K562 (cell line): ENCODE results near the gene SPSB1. TPM values are rescaled to one million over a fixed set of nuclear protein-coding genes. Genes with fewer than 3 reads are reported as not detected.
A peak's percentile ranks its signal among the peaks of the same experiment; 100 is the strongest.

Experiments
- ATAC-seq: fragments of 200-7000 bp; cut with Tn5 transposase; 3 replicates; pipeline ENCODE4 v1.9.1; 2020; ENCODE audit warnings: moderate library complexity
- BruUV-seq: library from RNA; stranded (reverse); fragments of 400-500 nt; replicated peaks from 2 replicates; lab custom pipeline; 2021; lab: Mats Ljungman, UMichigan
- CTCF ChIA-PET: fragments of 300-600 bp; formaldehyde crosslinking; extraction: SDS; loops from one replicate; lab custom pipeline; 2021; ENCODE audit warnings: low intra/inter-chr PET ratio; lab: Yijun Ruan, JAX
- POLR2A ChIA-PET: fragments of 300-600, 350-650 bp; sonication (Branson Sonifier 250); formaldehyde crosslinking; extraction: SDS; loops from one replicate; lab custom pipeline; 2021; ENCODE audit warnings: antibody characterized with exemption, inconsistent platforms; lab: Yijun Ruan, JAX
- DNase-seq, 4 experiments: peaks; one replicate each; pipeline versions ENCODE4 v3.0.0 to v3.0.0-alpha.2; 2011 to 2018; ENCODE audit warnings: low spot score in 3 of 4, mixed read lengths in 3 of 4; ENCODE audit errors: extremely low read depth in 1 of 4
- FAIRE-seq: peaks from 2 replicates; lab custom pipeline; 2011; peaks lifted over from hg19 to GRCh38; lab: Jason Lieb, UNC
- H2AFZ ChIP-seq: 2 replicates; pipeline ENCODE4 v1.6.0; 2011; ENCODE audit warnings: low read depth, low read length, control low read depth, inconsistent platforms
- H3K27ac ChIP-seq: fragments of 200-600 bp; 3 replicates; pipeline ENCODE4 v1.8.0; 2011; ENCODE audit warnings: low read depth, mild to moderate bottlenecking, control low read depth, inconsistent platforms, low read length, moderate library complexity, mixed read lengths; ENCODE audit errors: extremely low read depth
- H3K27me3 ChIP-seq, 2 experiments: fragments of 300-600 bp in 1 of 2; 2 replicates in 1 of 2; 3 replicates in 1 of 2; pipeline versions ENCODE4 v1.6.0 to v1.8.0; 2011; ENCODE audit warnings: inconsistent platforms in 2 of 2, low read length in 2 of 2, mild to moderate bottlenecking in 1 of 2, mixed read lengths in 1 of 2, moderate library complexity in 1 of 2; ENCODE audit not compliant: control insufficient read depth in 2 of 2, insufficient read depth in 2 of 2
- H3K36me3 ChIP-seq: fragments of 300-600 bp; 3 replicates; pipeline ENCODE4 v1.8.0; 2011; ENCODE audit warnings: mild to moderate bottlenecking, low read length, inconsistent platforms; ENCODE audit not compliant: control insufficient read depth, insufficient read depth
- H3K4me1 ChIP-seq, 2 experiments: fragments of 200-600 bp in 1 of 2; replicated peaks in 1 of 2; 2 replicates in 1 of 2; 3 replicates in 1 of 2; pipeline versions ENCODE4 v1.5.1 to v1.8.0; 2011; ENCODE audit warnings: inconsistent platforms in 2 of 2, low read length in 2 of 2, mild to moderate bottlenecking in 1 of 2, mixed read lengths in 1 of 2, moderate library complexity in 1 of 2; ENCODE audit not compliant: control insufficient read depth in 2 of 2, insufficient read depth in 2 of 2
- H3K4me2 ChIP-seq: 2 replicates; pipeline ENCODE4 v1.6.1; 2011; ENCODE audit warnings: low read length, control low read depth, inconsistent platforms, mixed read lengths; ENCODE audit not compliant: insufficient read depth
- H3K4me3 ChIP-seq: fragments of 200-600 bp; sonication (generic), shearing (Covaris generic); 2 replicates; pipeline ENCODE4 v1.5.1; 2016; ENCODE audit warnings: control low read depth, inconsistent platforms
- H3K79me2 ChIP-seq: fragments of 200-600 bp; 3 replicates; pipeline ENCODE4 v1.8.0; 2011; ENCODE audit warnings: low read length, inconsistent platforms; ENCODE audit not compliant: control insufficient read depth, insufficient read depth
- H3K9ac ChIP-seq, 2 experiments: 2 replicates each; pipeline versions ENCODE4 v1.6.0 to v1.6.1; 2011; ENCODE audit warnings: low read depth in 2 of 2, low read length in 2 of 2, control low read depth in 1 of 2, inconsistent platforms in 1 of 2, mild to moderate bottlenecking in 1 of 2, mixed read lengths in 1 of 2; ENCODE audit not compliant: insufficient read depth in 1 of 2
- H3K9me1 ChIP-seq: one replicate; pipeline ENCODE4 v1.6.0; 2011; ENCODE audit warnings: inconsistent platforms, mild to moderate bottlenecking, low read length, moderate library complexity; ENCODE audit not compliant: control insufficient read depth, insufficient read depth
- H3K9me3 ChIP-seq: replicated peaks from 2 replicates; pipeline ENCODE4 v1.5.1; 2011; ENCODE audit warnings: low read depth, low read length, inconsistent platforms; ENCODE audit not compliant: control insufficient read depth, insufficient read depth
- H4K20me1 ChIP-seq: replicated peaks from 2 replicates; pipeline ENCODE4 v1.6.1; 2011; ENCODE audit warnings: low read length, inconsistent platforms, mixed read lengths; ENCODE audit not compliant: control insufficient read depth, insufficient read depth
- FOXM1 ChIP-seq, 2 experiments: fragments of 450-650 bp in 1 of 2; sonication (generic) in 1 of 2; formaldehyde crosslinking in 1 of 2; IDR thresholded peaks; 2 replicates each; pipeline versions ENCODE4 v1.6.1 to v1.9.0; 2017 to 2022; ENCODE audit warnings: low read depth in 2 of 2, mild to moderate bottlenecking in 2 of 2, missing genetic modification reagents in 1 of 2, moderate library complexity in 1 of 2
- ZC3H8 ChIP-seq: fragments of 450-650 bp; IDR thresholded peaks from 2 replicates; pipeline ENCODE4 v1.6.1; 2017
- ZNF436 ChIP-seq: fragments of 250-450, 450-650 bp; sonication (Bioruptor Pico); formaldehyde crosslinking; IDR thresholded peaks from 2 replicates; pipeline ENCODE4 v1.7.0; 2020; ENCODE audit warnings: mild to moderate bottlenecking
- WGBS: fragments of 100-300 bp; shearing (Covaris generic); methylation state at CpG from one replicate; pipeline ENCODE4 v1.1.6; 2016; ENCODE audit warnings: low coverage, mixed read lengths; ENCODE audit not compliant: insufficient coverage; ENCODE audit errors: missing lambda C conversion rate; 5-methylcytosine and 5-hydroxymethylcytosine counted together
- in situ Hi-C: fragments of 300-500 bp; cut with MboI; formaldehyde crosslinking; loops from 4 replicates; pipeline ENCODE4 v1.15.0; 2018; ENCODE audit warnings: inconsistent platforms, mixed read lengths
- intact Hi-C: fragments of 100-400 bp; cut with micrococcal nuclease; formaldehyde crosslinking; loops from 2 replicates; pipeline ENCODE4 v1.14.2; 2022
- polyA plus RNA-seq, 8 experiments: library from polyadenylated mRNA; depleted of rRNA in 4 of 8; stranded (reverse) in 5 of 8; unstranded in 3 of 8; fragments of >200 nt; fragmentation: Nextera tagmentation in 2 of 8; fragmentation: Illumina TruSeq in 1 of 8; extraction: Ambion mirVana in 2 of 8; extraction: Trizol in 1 of 8; gene quantifications; 2 replicates each; pipeline versions ENCODE4 v1.2.1 to v1.2.3, GENCODE V29; 2011 to 2014; ENCODE audit warnings: inconsistent platforms in 1 of 8, missing spikeins in 1 of 8
- total RNA-seq, 7 experiments: library from RNA; depleted of rRNA in 6 of 7; stranded (reverse); fragments of >200 nt in 6 of 7; fragmentation: Illumina TruSeq in 2 of 7; extraction: Trizol in 2 of 7; gene quantifications; 2 replicates each; pipeline versions ENCODE4 v1.2.1 to v1.2.3, GENCODE V29; 2011 to 2021; ENCODE audit warnings: low replicate concordance in 1 of 7
- TF ChIP-seq, protein P1 (sequence below): fragments of 250-450 bp; sonication (Bioruptor Pico); IDR thresholded peaks from 2 replicates; pipeline ENCODE4 v1.5.0; 2021
- TF ChIP-seq, protein P2 (sequence below), 2 experiments: fragments of 200-800 bp in 1 of 2; sonication (Bioruptor generic) in 1 of 2; sonication (generic) in 1 of 2; formaldehyde crosslinking in 1 of 2; IDR thresholded peaks in 1 of 2; conservative IDR thresholded peaks in 1 of 2; 2 replicates each; pipeline versions ENCODE4 v1.5.0 to v1.6.1; 2016 to 2020; ENCODE audit warnings: missing compliant biosample characterization in 1 of 2, missing genetic modification characterization in 1 of 2, missing genetic modification reagents in 1 of 2
- TF ChIP-seq, protein P3 (sequence below): fragments of 450-650 bp; IDR thresholded peaks from 2 replicates; pipeline ENCODE4 v1.6.1; 2016; ENCODE audit warnings: low read depth

Gene SPSB1
- total and polyA plus RNA-seq, 9 of the 15 experiments (the other 6 are each of a cell fraction or from before 2014, with no cell fraction given), result 0.06 to 0.35 (median 0.14) TPM; not detected in 6

DNA sequence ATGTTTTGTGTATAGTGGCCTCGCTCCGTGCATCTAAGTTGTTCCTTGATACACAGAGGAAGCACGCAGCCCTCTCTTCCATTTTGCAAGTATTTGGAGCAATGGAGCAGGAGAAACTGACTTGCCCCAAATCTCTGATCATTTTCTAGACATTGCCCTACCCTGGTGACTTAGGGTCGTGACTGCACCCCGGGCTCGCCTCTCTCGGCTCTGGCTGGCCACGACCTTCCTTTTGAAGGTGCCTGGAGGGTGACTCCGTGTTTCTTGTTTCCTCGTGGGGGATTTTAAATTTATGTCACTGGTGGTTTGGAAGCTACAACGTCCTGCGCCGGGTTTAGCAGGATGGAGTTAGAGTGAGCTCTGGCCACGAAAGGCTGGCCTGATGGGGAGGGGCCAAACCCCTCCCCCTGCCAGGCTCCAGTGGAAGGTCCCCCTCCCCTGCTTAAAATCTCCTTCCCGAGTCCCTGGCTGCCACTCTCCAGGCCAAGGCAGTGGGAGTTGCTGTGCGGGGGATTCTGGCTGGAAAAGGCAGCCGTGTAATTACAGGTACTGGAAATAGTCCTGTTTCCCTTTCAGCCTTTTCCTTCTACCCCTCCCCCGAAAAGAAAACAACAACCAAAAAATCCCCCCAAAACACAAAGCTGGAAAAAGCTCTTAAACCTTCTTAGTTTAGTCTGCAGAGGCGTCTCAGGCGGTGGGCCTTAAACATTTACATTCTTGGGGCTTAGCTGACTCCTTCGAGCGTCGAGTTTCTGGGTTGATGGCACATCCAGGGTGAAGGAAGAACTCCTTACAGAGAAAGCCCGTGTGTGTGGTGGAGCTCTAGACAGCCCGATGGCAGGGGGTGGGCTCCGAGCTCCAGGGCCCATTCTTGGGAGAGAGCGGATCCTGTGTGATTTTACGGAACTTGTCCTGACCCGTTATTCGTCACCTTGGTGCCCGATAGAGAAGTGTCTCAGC lies 28.1 kb downstream of the SPSB1 start:
- no peaks in the 10 kb centered on the region for H3K9me1 ChIP-seq
- intact Hi-C loops, result no loop called here
- H3K4me1 ChIP-seq, result peaks cover 0 to 36% of the 10 kb centered on the region in 2 experiments; a peak in 2 of 5 replicates
- H4K20me1 ChIP-seq, result peaks cover 45% of the 10 kb centered on the region
- no peak overlapping the region for H3K4me2 ChIP-seq
- 0 out of 4 replicates have a peak overlapping the region, but pooled peaks of 1 of the 2 experiments have one; percentile 20 for H3K9ac ChIP-seq
- H3K27ac ChIP-seq, result no peak overlapping the region
- no peak for FAIRE-seq
- BruUV-seq, result no TSS peak
- H3K79me2 ChIP-seq, result no peaks in the 10 kb centered on the region
- 6% methylated on average over 31 of the region's 31 CpGs for WGBS
- ChIA-PET POLR2A (interaction anchor here (0.6 to 1.6 kb wide), 5 partner anchors 8 to 97 kb away, joined by 3 to 5 read pairs (median 3); no protein-coding TSS in a partner anchor), CTCF (no interaction called here)
- no peak for ATAC-seq
- H3K36me3 ChIP-seq, result no peaks in the 10 kb centered on the region
- no peaks in the 10 kb centered on the region for H3K9me3 ChIP-seq
- peaks cover 68 to 100% of the 10 kb centered on the region in 2 experiments; a peak in 4 of 5 replicates for H3K27me3 ChIP-seq
- no peak overlapping the region for H2AFZ ChIP-seq
- in situ Hi-C loops, result no loop called here
- no peak overlapping the region for H3K4me3 ChIP-seq
- DNase-seq, result no peak
- TF ChIP-seq, protein P1, sequence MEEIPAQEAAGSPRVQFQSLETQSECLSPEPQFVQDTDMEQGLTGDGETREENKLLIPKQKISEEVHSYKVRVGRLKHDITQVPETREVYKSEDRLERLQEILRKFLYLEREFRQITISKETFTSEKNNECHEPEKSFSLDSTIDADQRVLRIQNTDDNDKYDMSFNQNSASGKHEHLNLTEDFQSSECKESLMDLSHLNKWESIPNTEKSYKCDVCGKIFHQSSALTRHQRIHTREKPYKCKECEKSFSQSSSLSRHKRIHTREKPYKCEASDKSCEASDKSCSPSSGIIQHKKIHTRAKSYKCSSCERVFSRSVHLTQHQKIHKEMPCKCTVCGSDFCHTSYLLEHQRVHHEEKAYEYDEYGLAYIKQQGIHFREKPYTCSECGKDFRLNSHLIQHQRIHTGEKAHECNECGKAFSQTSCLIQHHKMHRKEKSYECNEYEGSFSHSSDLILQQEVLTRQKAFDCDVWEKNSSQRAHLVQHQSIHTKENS (CRISPR knock-in tag), result no peak
- TF ChIP-seq, protein P2, sequence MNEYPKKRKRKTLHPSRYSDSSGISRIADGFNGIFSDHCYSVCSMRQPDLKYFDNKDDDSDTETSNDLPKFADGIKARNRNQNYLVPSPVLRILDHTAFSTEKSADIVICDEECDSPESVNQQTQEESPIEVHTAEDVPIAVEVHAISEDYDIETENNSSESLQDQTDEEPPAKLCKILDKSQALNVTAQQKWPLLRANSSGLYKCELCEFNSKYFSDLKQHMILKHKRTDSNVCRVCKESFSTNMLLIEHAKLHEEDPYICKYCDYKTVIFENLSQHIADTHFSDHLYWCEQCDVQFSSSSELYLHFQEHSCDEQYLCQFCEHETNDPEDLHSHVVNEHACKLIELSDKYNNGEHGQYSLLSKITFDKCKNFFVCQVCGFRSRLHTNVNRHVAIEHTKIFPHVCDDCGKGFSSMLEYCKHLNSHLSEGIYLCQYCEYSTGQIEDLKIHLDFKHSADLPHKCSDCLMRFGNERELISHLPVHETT (CRISPR knock-in tag; conservative IDR thresholded peaks at IDR 0.05 in 1 of 2, IDR thresholded peaks at IDR 0.05 in 1 of 2), result no peak
- TF ChIP-seq, protein P3, sequence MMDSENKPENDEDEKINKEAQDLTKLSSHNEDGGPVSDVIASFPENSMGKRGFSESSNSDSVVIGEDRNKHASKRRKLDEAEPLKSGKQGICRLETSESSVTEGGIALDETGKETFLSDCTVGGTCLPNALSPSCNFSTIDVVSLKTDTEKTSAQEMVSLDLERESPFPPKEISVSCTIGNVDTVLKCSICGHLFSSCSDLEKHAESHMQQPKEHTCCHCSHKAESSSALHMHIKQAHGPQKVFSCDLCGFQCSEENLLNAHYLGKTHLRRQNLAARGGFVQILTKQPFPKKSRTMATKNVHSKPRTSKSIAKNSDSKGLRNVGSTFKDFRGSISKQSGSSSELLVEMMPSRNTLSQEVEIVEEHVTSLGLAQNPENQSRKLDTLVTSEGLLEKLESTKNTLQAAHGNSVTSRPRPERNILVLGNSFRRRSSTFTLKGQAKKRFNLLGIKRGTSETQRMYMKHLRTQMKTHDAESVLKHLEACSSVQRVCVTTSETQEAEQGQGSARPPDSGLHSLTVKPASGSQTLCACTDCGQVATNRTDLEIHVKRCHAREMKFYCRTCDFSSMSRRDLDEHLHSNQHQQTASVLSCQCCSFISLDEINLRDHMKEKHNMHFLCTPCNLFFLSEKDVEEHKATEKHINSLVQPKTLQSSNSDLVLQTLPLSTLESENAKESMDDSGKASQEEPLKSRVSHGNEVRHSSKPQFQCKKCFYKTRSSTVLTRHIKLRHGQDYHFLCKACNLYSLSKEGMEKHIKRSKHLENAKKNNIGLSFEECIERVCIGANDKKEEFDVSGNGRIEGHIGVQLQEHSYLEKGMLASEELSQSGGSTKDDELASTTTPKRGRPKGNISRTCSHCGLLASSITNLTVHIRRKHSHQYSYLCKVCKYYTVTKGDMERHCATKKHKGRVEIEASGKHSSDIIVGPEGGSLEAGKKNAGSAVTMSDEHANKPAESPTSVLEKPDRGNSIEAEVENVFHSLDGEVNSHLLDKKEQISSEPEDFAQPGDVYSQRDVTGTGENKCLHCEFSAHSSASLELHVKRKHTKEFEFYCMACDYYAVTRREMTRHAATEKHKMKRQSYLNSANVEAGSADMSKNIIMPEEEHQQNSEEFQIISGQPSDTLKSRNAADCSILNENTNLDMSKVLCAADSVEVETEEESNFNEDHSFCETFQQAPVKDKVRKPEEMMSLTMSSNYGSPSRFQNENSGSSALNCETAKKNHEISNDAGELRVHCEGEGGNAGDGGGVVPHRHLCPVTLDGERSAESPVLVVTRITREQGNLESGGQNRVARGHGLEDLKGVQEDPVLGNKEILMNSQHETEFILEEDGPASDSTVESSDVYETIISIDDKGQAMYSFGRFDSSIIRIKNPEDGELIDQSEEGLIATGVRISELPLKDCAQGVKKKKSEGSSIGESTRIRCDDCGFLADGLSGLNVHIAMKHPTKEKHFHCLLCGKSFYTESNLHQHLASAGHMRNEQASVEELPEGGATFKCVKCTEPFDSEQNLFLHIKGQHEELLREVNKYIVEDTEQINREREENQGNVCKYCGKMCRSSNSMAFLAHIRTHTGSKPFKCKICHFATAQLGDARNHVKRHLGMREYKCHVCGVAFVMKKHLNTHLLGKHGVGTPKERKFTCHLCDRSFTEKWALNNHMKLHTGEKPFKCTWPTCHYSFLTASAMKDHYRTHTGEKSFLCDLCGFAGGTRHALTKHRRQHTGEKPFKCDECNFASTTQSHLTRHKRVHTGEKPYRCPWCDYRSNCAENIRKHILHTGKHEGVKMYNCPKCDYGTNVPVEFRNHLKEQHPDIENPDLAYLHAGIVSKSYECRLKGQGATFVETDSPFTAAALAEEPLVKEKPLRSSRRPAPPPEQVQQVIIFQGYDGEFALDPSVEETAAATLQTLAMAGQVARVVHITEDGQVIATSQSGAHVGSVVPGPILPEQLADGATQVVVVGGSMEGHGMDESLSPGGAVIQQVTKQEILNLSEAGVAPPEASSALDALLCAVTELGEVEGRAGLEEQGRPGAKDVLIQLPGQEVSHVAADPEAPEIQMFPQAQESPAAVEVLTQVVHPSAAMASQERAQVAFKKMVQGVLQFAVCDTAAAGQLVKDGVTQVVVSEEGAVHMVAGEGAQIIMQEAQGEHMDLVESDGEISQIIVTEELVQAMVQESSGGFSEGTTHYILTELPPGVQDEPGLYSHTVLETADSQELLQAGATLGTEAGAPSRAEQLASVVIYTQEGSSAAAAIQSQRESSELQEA, result no peak
- TF ChIP-seq ZNF436 (CRISPR knock-in tag) (no peak), FOXM1 (IDR thresholded peaks at IDR 0.05; ENCODE audit: low read depth) (no peak), FOXM1 (CRISPR knock-in tag; IDR thresholded peaks at IDR 0.05; ENCODE audit: low read depth) (no peak), ZC3H8 (no peak)
